Mammary epithelial cell (primary cell): ENCODE results near the gene RAD23B.

Experiments used
- CTCF ChIP-seq, 2 donors: IDR thresholded peaks in 1 of 2; conservative IDR thresholded peaks in 1 of 2; 2 replicates each; pipeline ENCODE4 v1.5.1; 2011 to 2012; ENCODE audit warnings: inconsistent platforms in 2 of 2, low read length in 2 of 2, mild to moderate bottlenecking in 2 of 2, control low read depth in 1 of 2, low read depth in 1 of 2; ENCODE audit not compliant: insufficient read depth in 1 of 2; ENCODE audit errors: extremely low read depth in 1 of 2
- EZH2 ChIP-seq: IDR thresholded peaks from 2 replicates; pipeline ENCODE4 v1.6.1; 2012; ENCODE audit warnings: low read length, inconsistent platforms, borderline replicate concordance

- TF ChIP-seq CTCF (conservative IDR thresholded peaks at IDR 0.05 in 1 of 2, IDR thresholded peaks at IDR 0.05 in 1 of 2; ENCODE audit: extremely low read depth in 1 of 2, insufficient read depth in 1 of 2, low read depth in 1 of 2, low read length in 2 of 2) (no peak), EZH2 (no peak)
Measured at GRCh38 chr9:107268560-107268959, 14.5 kb upstream of the RAD23B start.
